HepG2 (cell line): Measurements from ENCODE around the gene CSNK2A1. TPM values are rescaled to one million over a fixed set of nuclear protein-coding genes. Genes with fewer than 3 reads are reported as not detected.

Experiments
- CBFB ChIP-seq: sonication (generic); formaldehyde crosslinking; IDR thresholded peaks from 2 replicates; pipeline ENCODE4 v1.4.0; 2020; ENCODE audit warnings: missing genetic modification reagents
- EP300 ChIP-seq, 3 experiments: sonication (generic) in 1 of 3; formaldehyde crosslinking in 1 of 3; IDR thresholded peaks; 2 replicates each; pipeline versions ENCODE4 v1.5.1 to v1.6.1; 2011 to 2020; ENCODE audit warnings: low read depth in 2 of 3, low read length in 2 of 3, borderline replicate concordance in 1 of 3, improper control_type of control experiment in 1 of 3, mild to moderate bottlenecking in 1 of 3, missing genetic modification reagents in 1 of 3, moderate library complexity in 1 of 3
- PAF1 ChIP-seq: IDR thresholded peaks from 2 replicates; pipeline ENCODE4 v1.6.1; 2016; ENCODE audit warnings: missing genetic modification reagents, missing compliant biosample characterization
- POLR2A ChIP-seq, 2 experiments: IDR thresholded peaks; 2 replicates each; pipeline ENCODE4 v1.6.1; 2011; ENCODE audit warnings: low read depth in 2 of 2, low read length in 2 of 2, mild to moderate bottlenecking in 1 of 2, moderate library complexity in 1 of 2; ENCODE audit not compliant: insufficient read depth in 1 of 2
- POLR2AphosphoS5 ChIP-seq: IDR thresholded peaks from 2 replicates; pipeline ENCODE4 v1.6.1; 2012; ENCODE audit warnings: low read depth, low read length
- TARDBP ChIP-seq: sonication (generic); formaldehyde crosslinking; IDR thresholded peaks from 2 replicates; pipeline ENCODE4 v1.8.0; 2022; ENCODE audit warnings: mild to moderate bottlenecking, missing genetic modification reagents
- ZBTB7B ChIP-seq: sonication (generic); formaldehyde crosslinking; IDR thresholded peaks from 2 replicates; pipeline ENCODE4 v1.4.0; 2020; ENCODE audit warnings: missing genetic modification reagents
- ZC3H4 ChIP-seq: sonication (generic); formaldehyde crosslinking; IDR thresholded peaks from 2 replicates; pipeline ENCODE4 v1.4.0; 2020; ENCODE audit warnings: missing genetic modification reagents, borderline replicate concordance
- ZFP82 ChIP-seq: sonication (generic); formaldehyde crosslinking; IDR thresholded peaks from 2 replicates; pipeline ENCODE4 v1.5.1; 2020; ENCODE audit warnings: mild to moderate bottlenecking, missing genetic modification reagents, borderline replicate concordance
- ZFX ChIP-seq: sonication (generic); formaldehyde crosslinking; IDR thresholded peaks from 2 replicates; pipeline ENCODE4 v1.4.0; 2020; ENCODE audit warnings: mild to moderate bottlenecking, low read depth, missing genetic modification reagents, moderate library complexity
- ZNF333 ChIP-seq: sonication (generic); formaldehyde crosslinking; IDR thresholded peaks from 2 replicates; pipeline ENCODE4 v1.4.0; 2020; ENCODE audit warnings: mild to moderate bottlenecking, missing genetic modification reagents, borderline replicate concordance
- ZNF883 ChIP-seq: sonication (generic); formaldehyde crosslinking; IDR thresholded peaks from 2 replicates; pipeline ENCODE4 v1.5.1; 2020; ENCODE audit warnings: mild to moderate bottlenecking, missing genetic modification reagents; ENCODE audit errors: not compliant biosample characterization
- polyA plus RNA-seq, 8 experiments: library from polyadenylated mRNA; depleted of rRNA in 3 of 8; stranded (reverse) in 7 of 8; unstranded in 1 of 8; fragments of >200 nt; fragmentation: Illumina TruSeq in 4 of 8; extraction: Trizol in 4 of 8; gene quantifications; 2 replicates each; pipeline versions ENCODE4 v1.2.1 to v1.2.3, GENCODE V29; 2011 to 2016; ENCODE audit warnings: low read depth in 4 of 8, missing spikeins in 1 of 8, mixed read lengths in 1 of 8; ENCODE audit not compliant: insufficient read depth in 1 of 8
- total RNA-seq, 5 experiments: library from RNA; depleted of rRNA; stranded (reverse); fragments of >200 nt; fragmentation: Illumina TruSeq; extraction: Trizol; gene quantifications; 2 replicates each; pipeline ENCODE4 v1.2.3, GENCODE V29; 2016; ENCODE audit warnings: low read depth in 1 of 5
- TF ChIP-seq, protein P1 (sequence below): sonication (generic); formaldehyde crosslinking; IDR thresholded peaks from 2 replicates; pipeline ENCODE4 v1.5.1; 2020; ENCODE audit warnings: mild to moderate bottlenecking, missing genetic modification reagents, moderate library complexity
- TF ChIP-seq, protein P2 (sequence below): sonication (generic); formaldehyde crosslinking; IDR thresholded peaks from 2 replicates; pipeline ENCODE4 v1.8.1; 2023; ENCODE audit warnings: mild to moderate bottlenecking, missing genetic modification reagents
- TF ChIP-seq, protein P3 (sequence below): sonication (generic); formaldehyde crosslinking; IDR thresholded peaks from 2 replicates; pipeline ENCODE4 v1.5.0; 2020; ENCODE audit warnings: missing genetic modification reagents
- TF ChIP-seq, protein P4 (sequence below): IDR thresholded peaks from 2 replicates; pipeline ENCODE4 v1.6.1; 2016; ENCODE audit warnings: mild to moderate bottlenecking

The CSNK2A1 gene
- total and polyA plus RNA-seq, 2 of the 13 experiments (the other 11 are each of a cell fraction or from before 2014, with no cell fraction given) = 153 to 231 TPM

DNA sequence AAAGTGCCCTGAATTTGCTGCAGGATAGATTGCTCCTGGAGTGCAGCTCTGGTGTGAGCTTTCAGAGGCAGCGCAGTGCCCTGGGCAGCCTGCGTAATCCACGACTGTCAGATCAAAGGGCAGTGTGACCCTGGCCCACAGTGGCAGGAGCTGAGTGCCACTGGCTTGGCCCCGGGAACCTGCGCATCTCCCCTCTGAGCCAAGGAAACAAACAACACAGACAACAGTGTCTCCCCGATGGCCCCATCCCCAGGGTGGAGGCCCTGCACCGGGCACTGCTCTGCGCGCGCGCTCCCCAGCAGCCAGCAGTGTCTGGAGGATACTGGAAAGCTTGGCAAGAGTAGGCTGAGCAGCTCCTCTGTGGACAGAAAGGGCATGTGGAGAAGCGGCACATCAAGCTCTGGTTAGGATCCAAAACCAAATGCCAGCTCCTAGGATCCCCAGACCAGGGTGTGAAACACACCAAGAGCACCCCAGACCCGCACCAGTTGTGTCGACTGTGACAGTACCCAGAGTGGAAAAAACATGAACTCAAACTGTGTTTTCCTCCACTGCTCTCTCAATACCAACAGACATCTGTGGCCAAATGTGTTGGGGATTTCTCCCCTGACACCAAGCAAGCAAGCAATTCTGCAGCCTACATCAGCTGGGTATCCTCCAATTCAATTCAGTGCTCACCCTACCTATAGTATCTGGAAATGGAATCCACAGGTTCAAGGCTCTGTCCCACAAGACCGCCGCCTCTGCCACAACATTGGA lies 108.8 kb downstream of the CSNK2A1 start (continued):
- TF ChIP-seq, protein P1, sequence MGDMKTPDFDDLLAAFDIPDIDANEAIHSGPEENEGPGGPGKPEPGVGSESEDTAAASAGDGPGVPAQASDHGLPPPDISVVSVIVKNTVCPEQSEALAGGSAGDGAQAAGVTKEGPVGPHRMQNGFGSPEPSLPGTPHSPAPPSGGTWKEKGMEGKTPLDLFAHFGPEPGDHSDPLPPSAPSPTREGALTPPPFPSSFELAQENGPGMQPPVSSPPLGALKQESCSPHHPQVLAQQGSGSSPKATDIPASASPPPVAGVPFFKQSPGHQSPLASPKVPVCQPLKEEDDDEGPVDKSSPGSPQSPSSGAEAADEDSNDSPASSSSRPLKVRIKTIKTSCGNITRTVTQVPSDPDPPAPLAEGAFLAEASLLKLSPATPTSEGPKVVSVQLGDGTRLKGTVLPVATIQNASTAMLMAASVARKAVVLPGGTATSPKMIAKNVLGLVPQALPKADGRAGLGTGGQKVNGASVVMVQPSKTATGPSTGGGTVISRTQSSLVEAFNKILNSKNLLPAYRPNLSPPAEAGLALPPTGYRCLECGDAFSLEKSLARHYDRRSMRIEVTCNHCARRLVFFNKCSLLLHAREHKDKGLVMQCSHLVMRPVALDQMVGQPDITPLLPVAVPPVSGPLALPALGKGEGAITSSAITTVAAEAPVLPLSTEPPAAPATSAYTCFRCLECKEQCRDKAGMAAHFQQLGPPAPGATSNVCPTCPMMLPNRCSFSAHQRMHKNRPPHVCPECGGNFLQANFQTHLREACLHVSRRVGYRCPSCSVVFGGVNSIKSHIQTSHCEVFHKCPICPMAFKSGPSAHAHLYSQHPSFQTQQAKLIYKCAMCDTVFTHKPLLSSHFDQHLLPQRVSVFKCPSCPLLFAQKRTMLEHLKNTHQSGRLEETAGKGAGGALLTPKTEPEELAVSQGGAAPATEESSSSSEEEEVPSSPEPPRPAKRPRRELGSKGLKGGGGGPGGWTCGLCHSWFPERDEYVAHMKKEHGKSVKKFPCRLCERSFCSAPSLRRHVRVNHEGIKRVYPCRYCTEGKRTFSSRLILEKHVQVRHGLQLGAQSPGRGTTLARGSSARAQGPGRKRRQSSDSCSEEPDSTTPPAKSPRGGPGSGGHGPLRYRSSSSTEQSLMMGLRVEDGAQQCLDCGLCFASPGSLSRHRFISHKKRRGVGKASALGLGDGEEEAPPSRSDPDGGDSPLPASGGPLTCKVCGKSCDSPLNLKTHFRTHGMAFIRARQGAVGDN (CRISPR knock-in tag) = peak; percentile 42
- TF ChIP-seq ZBTB7B (CRISPR knock-in tag) (no peak), EP300 (IDR thresholded peaks at IDR 0.05; ENCODE audit: low read depth in 2 of 2, low read length in 2 of 2) (no peak), EP300 (CRISPR knock-in tag; IDR thresholded peaks at IDR 0.05; ENCODE audit: borderline replicate concordance) (no peak), ZNF333 (peak; percentile 37; the same call in 1 of the 2 replicates), ZNF883 (CRISPR knock-in tag) (peak; percentile 54), POLR2A (IDR thresholded peaks at IDR 0.05; ENCODE audit: insufficient read depth in 1 of 2, low read depth in 2 of 2, low read length in 2 of 2) (peak in 1 of 2 experiments; percentile 56; a peak in 2 of 4 replicates), CBFB (peak; percentile 74), ZFP82 (CRISPR knock-in tag) (no peak), ZFX (0 out of 2 replicates have a peak, but pooled peaks have one; percentile 5), ZC3H4 (CRISPR knock-in tag) (peak; percentile 88), TARDBP (CRISPR knock-in tag) (0 out of 2 replicates have a peak, but pooled peaks have one; percentile 22), POLR2AphosphoS5 (peak; percentile 52; the same call in 1 of the 2 replicates), PAF1 (CRISPR knock-in tag) (0 out of 2 replicates have a peak, but pooled peaks have one; percentile 84)
- TF ChIP-seq, protein P2, sequence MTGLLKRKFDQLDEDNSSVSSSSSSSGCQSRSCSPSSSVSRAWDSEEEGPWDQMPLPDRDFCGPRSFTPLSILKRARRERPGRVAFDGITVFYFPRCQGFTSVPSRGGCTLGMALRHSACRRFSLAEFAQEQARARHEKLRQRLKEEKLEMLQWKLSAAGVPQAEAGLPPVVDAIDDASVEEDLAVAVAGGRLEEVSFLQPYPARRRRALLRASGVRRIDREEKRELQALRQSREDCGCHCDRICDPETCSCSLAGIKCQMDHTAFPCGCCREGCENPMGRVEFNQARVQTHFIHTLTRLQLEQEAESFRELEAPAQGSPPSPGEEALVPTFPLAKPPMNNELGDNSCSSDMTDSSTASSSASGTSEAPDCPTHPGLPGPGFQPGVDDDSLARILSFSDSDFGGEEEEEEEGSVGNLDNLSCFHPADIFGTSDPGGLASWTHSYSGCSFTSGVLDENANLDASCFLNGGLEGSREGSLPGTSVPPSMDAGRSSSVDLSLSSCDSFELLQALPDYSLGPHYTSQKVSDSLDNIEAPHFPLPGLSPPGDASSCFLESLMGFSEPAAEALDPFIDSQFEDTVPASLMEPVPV (CRISPR knock-in tag) = peak; percentile 47; the same call in 1 of the 2 replicates
- TF ChIP-seq, protein P3, sequence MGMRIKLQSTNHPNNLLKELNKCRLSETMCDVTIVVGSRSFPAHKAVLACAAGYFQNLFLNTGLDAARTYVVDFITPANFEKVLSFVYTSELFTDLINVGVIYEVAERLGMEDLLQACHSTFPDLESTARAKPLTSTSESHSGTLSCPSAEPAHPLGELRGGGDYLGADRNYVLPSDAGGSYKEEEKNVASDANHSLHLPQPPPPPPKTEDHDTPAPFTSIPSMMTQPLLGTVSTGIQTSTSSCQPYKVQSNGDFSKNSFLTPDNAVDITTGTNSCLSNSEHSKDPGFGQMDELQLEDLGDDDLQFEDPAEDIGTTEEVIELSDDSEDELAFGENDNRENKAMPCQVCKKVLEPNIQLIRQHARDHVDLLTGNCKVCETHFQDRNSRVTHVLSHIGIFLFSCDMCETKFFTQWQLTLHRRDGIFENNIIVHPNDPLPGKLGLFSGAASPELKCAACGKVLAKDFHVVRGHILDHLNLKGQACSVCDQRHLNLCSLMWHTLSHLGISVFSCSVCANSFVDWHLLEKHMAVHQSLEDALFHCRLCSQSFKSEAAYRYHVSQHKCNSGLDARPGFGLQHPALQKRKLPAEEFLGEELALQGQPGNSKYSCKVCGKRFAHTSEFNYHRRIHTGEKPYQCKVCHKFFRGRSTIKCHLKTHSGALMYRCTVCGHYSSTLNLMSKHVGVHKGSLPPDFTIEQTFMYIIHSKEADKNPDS (CRISPR knock-in tag) = no peak
- TF ChIP-seq, protein P4, sequence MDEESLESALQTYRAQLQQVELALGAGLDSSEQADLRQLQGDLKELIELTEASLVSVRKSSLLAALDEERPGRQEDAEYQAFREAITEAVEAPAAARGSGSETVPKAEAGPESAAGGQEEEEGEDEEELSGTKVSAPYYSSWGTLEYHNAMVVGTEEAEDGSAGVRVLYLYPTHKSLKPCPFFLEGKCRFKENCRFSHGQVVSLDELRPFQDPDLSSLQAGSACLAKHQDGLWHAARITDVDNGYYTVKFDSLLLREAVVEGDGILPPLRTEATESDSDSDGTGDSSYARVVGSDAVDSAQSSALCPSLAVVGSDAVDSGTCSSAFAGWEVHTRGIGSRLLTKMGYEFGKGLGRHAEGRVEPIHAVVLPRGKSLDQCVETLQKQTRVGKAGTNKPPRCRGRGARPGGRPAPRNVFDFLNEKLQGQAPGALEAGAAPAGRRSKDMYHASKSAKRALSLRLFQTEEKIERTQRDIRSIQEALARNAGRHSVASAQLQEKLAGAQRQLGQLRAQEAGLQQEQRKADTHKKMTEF (CRISPR knock-in tag) = no peak
